Left hindlimb (tissue), 1 donor: ENCODE results near the gene MINDY4.
"Not testable (repeated sequence)": the region's sequence is repeated elsewhere in the genome, so short reads cannot be mapped to it uniquely, and the experiment has no call there.

ENCODE experiments used
- DNase-seq: peaks from one replicate; pipeline ENCODE4 v3.0.0-alpha.2; 2018

MINDY4 gene

DNA sequence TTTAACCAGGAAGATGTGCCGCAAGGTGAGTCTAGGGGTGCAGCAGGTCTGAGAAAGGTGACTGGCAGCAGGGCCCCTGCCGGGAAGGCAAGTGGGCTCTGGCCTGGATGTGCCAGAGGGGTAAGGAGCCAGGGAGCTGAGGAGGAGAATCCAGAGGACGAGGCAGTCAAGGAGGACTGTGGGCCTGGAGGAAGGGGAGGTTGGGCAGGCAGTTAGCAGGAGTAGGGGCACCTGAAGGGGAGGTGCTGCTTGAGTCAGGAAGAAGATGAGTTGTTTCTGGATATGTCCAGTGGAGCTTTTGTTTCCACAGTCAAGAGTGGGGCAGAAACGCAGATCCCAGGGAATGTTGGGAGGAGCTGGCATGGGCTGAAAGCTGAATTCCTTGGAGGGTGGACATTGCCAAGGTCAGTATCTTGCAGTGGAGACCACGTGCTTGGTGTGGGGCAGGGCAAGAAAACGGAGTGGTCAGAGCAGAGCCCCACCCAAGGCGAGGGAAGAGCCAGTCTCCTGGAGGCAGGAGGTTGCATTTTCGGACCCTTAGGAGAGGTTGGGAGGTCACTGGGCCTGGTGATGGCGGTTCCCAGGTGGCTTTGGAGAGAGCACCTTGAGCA, 34.0 kb downstream of the MINDY4 start:
- no peak for DNase-seq

DNA sequence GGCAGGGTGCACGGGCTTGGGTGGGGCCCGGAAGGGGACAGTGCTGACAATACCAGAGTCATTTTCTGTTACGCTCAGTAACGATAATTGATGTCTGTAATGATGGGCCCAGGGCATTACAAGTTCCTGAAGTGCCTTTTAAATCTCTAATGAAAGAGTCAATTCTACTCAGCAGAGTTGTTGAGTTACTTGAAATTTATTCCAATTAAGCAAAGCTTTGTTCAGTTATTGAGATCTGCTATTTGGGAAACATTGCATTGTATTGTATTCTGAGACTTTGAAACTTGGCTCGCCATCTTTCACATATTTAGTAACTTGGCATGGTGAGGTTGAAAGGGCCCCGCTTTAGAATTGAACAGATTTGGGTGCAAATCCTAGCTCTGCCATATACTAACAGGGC, 34.7 kb downstream of the MINDY4 start:
- no peak for DNase-seq

DNA sequence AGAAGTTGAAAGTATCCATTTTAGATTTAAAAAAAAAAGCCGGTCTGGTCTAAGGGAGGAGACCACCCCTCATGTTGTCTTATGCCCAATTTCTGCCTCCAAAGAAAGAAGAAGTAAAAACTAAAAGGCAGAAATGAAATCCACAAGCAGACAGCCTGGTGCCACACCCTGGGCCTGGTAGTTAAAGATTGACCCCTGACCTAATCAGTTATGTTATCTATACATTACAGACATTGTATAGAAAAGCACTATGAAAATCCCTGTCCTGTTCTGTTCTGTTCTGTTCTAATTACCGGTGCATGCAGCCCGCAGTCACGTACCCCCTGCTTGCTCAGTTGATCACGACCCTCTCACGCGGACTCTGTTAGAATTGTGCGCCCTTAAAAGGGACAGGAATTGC, 36.3 kb downstream of the MINDY4 start:
- not testable (repeated sequence) for DNase-seq

DNA sequence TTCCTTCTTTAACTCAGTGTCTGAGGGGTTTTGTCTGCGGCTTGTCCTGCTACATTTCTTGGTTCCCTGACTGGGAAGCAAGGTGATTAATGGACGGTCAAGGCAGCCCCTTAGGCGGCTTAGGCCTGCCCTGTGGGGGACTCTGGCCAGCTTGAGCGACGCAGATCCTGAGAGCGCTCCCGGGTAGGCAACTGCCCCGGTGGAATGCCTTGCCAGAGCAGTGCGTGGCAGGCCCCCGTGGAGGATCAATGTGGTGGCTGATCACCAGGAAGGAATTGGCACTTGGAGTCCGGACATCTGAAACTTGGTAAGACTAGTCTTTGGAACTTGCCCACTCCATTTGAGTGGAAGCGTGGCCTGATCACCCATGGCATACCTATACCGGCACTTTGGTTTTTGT, 36.7 kb downstream of the MINDY4 start:
- DNase-seq, result not testable (repeated sequence)

DNA sequence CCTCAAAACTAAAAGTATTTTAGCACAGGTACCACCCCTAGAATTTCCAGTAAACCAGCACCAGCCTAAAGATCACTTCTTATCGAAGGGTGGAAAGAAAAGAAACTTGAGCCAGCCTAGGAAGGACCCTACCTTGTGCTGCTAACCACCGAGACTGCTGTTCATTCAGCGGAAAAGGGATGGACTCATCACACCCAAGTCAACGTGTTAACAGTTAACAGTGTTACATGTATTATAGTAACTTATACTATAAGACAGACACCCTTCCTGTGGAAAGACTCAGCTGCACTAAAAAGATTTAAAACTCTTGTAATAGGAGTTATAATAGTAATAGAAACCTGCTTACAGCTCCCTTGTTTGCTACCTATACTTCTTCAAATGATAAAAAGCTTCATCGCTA, 39.8 kb downstream of the MINDY4 start:
- DNase-seq, result no peak

GRCh38 chr7:30812676-30813075, 41.5 kb downstream of the MINDY4 start:
- DNase-seq, result no peak

GRCh38 chr7:30813466-30813865, 42.2 kb downstream of the MINDY4 start:
- peak; percentile 69 for DNase-seq

GRCh38 chr7:30814700-30815387, 43.6 kb downstream of the MINDY4 start:
- DNase-seq, result peak; percentile 77

- no peak for DNase-seq
Measured at GRCh38 chr7:30815388-30815854, 44.2 kb downstream of the MINDY4 start.

DNA sequence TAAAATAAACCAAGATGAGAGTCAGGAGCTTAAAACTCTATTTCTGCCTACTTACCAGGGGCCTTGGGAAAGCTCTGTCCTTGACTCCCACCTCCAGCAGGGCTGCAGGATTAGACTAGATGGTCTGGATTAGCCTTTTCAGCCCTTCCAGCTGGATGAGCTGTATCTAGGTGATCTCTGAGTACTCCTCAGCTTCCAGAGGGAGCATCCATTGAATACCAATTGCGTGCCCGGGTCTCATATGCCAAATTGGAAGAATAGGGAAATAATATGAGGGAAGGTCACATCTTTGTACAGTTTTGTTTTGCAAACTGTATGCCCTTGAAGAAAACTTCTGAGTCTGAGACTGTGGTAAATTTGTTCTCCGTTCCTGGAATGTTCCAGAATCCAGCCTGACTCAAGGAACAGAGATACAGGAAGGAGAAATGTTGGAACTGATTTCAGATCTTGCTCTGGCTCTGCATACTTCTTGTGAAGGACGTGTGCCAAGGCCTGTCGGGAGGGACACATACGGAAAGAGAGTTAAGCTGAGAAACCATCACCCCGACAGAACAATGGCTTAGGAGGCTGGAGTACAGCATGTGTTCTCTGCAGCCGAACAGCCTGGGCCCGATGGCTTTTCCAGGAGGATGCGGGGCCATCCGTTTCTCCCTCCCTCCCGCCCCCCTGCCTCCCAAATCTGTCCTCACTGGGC, 44.9 kb downstream of the MINDY4 start:
- DNase-seq, result peak; percentile 80

DNA sequence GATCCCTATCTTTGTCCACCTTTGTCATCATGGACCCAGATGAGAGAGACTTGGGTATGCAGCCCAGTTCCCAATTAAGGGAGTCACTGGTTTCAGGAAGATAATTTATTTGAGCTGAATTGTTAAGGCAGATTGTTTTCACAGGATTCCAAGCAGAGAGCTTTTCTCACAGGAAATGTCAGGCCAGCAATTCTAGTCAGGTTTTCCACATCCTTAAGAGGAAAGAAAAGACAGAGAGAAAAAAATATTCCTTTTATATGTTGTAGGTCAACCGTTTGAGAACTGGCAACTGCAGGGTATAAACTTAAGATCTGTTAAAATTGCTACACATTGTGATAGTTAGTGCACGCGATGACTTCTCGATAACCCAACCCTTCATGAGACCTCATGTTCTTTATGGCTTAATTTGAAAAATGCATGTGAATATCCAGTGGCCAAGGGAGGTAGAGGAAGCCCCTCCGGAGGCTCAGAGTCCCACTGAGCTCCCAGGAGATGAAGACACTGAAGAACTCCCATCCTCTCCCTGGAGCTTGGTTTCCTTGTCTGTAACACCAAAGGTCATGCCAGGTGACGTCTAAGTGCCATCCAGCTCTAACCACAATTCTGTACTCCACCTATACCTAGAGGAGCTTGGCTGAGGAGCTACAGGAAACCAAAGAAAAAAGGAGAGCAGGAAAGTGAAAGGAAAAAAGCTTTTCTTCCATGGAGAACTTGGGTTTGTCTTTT, 45.6 kb downstream of the MINDY4 start:
- no peak for DNase-seq

DNA sequence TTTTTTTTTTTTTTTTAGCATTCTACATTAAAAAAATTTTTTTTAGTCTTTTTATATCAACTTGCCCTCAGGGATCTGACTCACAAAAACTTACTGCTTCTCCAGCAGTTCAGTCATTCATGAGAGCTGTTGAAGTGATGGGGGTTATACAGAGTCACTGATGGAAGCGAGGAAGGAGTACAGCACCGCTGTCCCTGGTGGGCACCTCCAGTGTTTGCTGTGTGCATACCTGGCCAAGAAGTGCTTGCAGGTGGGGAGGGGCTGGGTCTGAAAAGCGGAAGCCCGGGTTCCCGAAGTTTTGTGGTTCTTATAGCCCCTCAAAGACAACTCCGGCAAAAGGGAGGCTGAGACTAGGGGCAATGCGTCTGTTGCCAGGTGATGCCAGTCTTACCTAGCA, 46.2 kb downstream of the MINDY4 start:
- no peak for DNase-seq

DNA sequence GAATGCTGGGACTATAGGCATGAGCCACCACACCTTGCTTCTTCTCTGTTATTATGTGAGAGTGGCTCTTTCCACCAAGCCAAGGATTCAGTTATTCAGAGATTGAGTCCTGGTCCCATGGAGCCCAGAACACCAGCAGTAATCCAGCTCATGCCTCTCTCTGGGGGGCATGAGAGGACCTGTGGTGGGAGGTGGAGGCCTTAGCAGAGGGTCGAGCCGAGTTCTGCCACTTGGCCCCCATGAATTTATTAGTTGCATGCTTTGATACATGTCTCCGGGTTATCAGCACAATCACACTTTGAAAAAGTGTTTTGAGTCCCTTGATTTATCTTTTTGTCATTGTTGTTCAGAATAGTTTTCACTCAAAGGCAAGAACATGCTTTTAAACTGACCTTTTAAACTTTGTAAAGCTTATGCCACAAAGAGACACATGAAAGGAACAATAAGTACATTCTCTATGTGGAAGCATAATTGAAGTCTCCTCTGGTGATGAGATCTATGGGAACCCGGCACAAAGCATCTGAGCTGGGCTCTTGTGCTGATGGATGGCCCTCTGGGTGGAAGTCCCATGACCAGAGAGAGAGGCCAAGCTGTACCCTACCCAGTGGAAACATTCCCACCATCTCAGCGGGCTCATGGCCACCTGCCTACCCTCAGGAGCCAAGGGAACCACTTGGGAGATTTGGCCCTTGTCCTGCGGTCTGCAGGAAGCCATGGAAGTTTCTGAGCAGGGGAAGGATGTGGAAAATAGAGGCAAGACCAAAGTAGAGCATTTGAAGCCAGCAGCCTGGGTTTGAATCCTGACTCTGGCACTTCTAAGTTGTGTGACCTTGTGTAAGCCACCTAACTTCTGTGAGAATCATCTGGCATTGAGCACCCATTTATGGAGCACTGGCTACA, 53.9 kb downstream of the MINDY4 start:
- no peak for DNase-seq

GRCh38 chr7:30826181-30826580, 55.0 kb downstream of the MINDY4 start:
- DNase-seq, result no peak

GRCh38 chr7:30828591-30828990, 57.4 kb downstream of the MINDY4 start:
- no peak for DNase-seq

DNA sequence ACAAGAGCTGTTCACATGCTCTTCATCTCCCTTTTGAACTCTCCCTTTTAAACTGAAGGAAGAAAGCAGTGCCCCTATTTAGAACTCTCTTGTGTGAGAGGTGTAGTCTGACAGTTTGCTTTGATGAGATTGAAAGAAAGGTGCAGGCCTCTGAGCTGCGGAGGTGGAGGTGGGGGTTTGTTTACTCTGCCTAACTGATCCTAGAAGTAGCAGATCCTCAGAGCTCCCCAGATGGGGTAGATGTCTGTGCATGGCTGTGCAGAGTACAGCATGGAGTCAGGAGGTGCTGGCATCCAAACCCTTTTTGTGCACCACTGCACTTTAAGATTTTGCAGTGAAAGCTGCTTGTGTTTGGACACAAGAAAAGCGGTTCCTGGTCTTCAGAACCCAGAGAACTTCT, 58.3 kb downstream of the MINDY4 start:
- DNase-seq, result no peak

- no peak for DNase-seq
Measured at GRCh38 chr7:30831227-30831626, 60.0 kb downstream of the MINDY4 start.

DNA sequence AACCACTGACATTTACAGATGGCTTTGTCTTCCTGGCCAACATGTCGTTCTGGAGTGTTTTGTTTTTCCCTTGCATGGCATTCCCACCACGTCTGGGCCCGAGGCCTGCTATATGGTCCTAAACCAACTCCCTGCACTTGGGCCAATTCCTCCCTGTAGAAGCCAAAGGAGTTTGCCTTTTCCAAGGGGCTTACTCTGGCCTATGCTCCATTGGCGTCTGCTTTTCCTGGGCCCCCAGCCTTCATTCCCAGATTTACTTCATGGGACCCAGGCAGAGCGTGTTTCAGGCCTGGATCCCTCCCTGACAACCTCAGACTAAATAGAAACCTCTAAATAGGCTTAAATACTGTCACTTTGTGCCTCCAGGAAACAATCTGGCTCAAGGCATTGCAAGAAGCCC, 60.7 kb downstream of the MINDY4 start:
- no peak for DNase-seq

DNA sequence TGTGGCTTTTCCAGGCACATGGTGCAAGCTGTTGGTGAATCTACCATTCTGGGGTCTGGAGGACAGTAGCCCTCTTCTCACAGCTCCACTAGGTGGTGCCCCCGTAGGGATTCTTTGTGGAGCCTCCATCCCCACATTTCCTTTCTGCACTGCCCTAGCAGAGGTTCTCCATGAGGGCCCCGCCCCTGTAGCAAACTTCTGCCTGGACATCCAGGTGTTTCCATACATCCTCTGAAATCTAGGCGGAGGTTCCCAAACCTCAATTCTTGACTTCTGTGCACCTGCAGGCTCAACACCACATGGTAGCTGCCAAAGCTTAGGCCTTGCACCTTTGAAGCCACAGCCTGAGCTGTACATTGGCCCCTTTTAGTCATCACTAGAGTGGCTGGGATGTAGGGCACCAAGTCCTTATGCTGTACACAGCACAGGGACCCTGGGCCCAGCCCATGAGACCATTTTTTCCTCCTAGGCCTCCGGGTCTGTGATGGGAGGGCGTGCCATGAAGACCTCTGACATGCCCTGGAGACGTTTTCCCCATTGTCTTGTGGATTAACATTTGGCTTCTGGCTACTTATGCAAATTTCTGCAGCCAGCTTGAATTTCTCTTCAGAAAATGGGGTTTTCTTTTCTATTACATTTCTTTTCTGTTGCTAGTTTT, 62.9 kb downstream of the MINDY4 start:
- DNase-seq, result not testable (repeated sequence)

- no peak for DNase-seq
Measured at GRCh38 chr7:30835396-30835915, 64.2 kb downstream of the MINDY4 start.

DNA sequence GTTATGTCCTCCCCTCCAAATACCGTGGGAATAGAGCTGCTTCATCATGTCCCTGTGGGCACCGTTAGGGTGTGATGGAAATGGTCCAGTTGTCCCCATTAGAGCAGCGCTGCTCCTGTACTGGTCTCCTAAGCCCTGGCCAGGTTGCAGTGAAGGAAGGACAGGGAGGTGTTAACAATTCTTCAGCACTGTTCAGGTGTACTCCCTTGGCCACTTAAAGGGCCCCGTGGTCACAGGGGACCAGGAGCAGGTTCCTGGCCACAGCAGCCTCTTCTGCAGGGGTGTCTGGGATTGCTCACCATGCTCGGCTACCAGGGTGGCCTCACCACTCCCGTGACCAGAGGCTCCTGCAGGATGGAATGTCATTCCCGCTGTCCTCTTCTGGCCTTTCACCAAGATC, 65.8 kb downstream of the MINDY4 start:
- DNase-seq, result no peak

GRCh38 chr7:30837581-30837980, 66.4 kb downstream of the MINDY4 start:
- no peak for DNase-seq
